GM23338 (cell line): ENCODE data around the gene ST8SIA6. TPM values are rescaled to one million over a fixed set of nuclear protein-coding genes. Genes with fewer than 3 reads are reported as not detected.
A peak's percentile ranks its signal among the peaks of the same experiment; 100 is the strongest.

Source experiments
- ATAC-seq: fragments of 200-7000 bp; cut with Tn5 transposase; 3 replicates; pipeline ENCODE4 v1.9.1; 2020
- DNase-seq: peaks from one replicate; pipeline ENCODE4 v3.0.0-alpha.2; 2015; ENCODE audit warnings: low spot score
- H2AFZ ChIP-seq: fragments of 200-600 bp; sonication (generic); 2 replicates; pipeline ENCODE4 v1.8.0; 2016; ENCODE audit warnings: antibody characterized with exemption, mild to moderate bottlenecking, moderate library complexity
- H3F3A ChIP-seq: fragments of 200-600 bp; sonication (generic); replicated peaks from 2 replicates; pipeline ENCODE4 v1.8.0; 2017; ENCODE audit warnings: antibody characterized with exemption, mixed run types, low read depth
- H3K27ac ChIP-seq: fragments of 200-600 bp; sonication (generic); 2 replicates; pipeline ENCODE4 v1.6.1; 2016; ENCODE audit warnings: low read depth
- H3K27me3 ChIP-seq: fragments of 200-600 bp; sonication (generic); 2 replicates; pipeline ENCODE4 v1.8.0; 2016; ENCODE audit warnings: mild to moderate bottlenecking, mixed run types, moderate library complexity; ENCODE audit not compliant: insufficient read depth
- H3K36me3 ChIP-seq: fragments of 200-600 bp; sonication (generic); 2 replicates; pipeline ENCODE4 v1.8.0; 2016; ENCODE audit warnings: mild to moderate bottlenecking; ENCODE audit not compliant: insufficient read depth
- H3K4me1 ChIP-seq: fragments of 200-600 bp; sonication (generic); 2 replicates; pipeline ENCODE4 v1.8.0; 2016; ENCODE audit warnings: mild to moderate bottlenecking, moderate library complexity; ENCODE audit not compliant: insufficient read depth
- H3K4me2 ChIP-seq: fragments of 200-600 bp; sonication (generic); 2 replicates; pipeline ENCODE4 v1.7.1; 2017; ENCODE audit warnings: mixed run types
- H3K4me3 ChIP-seq: fragments of 200-600 bp; sonication (generic); 2 replicates; pipeline ENCODE4 v1.6.1; 2016; ENCODE audit warnings: mixed run types
- H3K79me2 ChIP-seq: fragments of 200-600 bp; sonication (generic); replicated peaks from 2 replicates; pipeline ENCODE4 v1.8.0; 2017; ENCODE audit warnings: mild to moderate bottlenecking; ENCODE audit not compliant: insufficient read depth
- H3K9me2 ChIP-seq: fragments of 200-600 bp; sonication (generic); 2 replicates; pipeline ENCODE4 v1.8.0; 2017; ENCODE audit not compliant: insufficient read depth
- H4K20me1 ChIP-seq: fragments of 200-600 bp; sonication (generic); replicated peaks from 2 replicates; pipeline ENCODE4 v1.8.0; 2017; ENCODE audit warnings: mild to moderate bottlenecking; ENCODE audit not compliant: insufficient read depth
- H3K27ac Mint-ChIP-seq: 2 replicates; pipeline ENCODE4 v1.8.0; 2020; ENCODE audit warnings: inconsistent platforms, mild to moderate bottlenecking, moderate library complexity, mixed read lengths
- H3K27me3 Mint-ChIP-seq: 3 replicates; pipeline ENCODE4 v1.8.0; 2022; ENCODE audit warnings: low read depth, mild to moderate bottlenecking, moderate library complexity, mixed read lengths, inconsistent platforms; ENCODE audit not compliant: insufficient read depth, poor library complexity
- H3K36me3 Mint-ChIP-seq: 3 replicates; pipeline ENCODE4 v1.8.0; 2021; ENCODE audit warnings: low read depth, mild to moderate bottlenecking, inconsistent platforms, moderate library complexity, mixed read lengths
- H3K4me1 Mint-ChIP-seq: 3 replicates; pipeline ENCODE4 v1.8.0; 2020; ENCODE audit warnings: mild to moderate bottlenecking, inconsistent platforms, mixed read lengths
- H3K4me3 Mint-ChIP-seq: 3 replicates; pipeline ENCODE4 v1.8.0; 2021; ENCODE audit warnings: moderate library complexity, mild to moderate bottlenecking, inconsistent platforms, mixed read lengths
- H3K9me3 Mint-ChIP-seq: 3 replicates; pipeline ENCODE4 v1.8.0; 2020; ENCODE audit warnings: moderate library complexity, mild to moderate bottlenecking, inconsistent platforms, mixed read lengths
- CTCF ChIP-seq, 2 experiments: fragments of 200-600 bp in 1 of 2; sonication (generic) in 1 of 2; conservative IDR thresholded peaks; 2 replicates each; pipeline versions ENCODE4 v1.5.1 to v1.6.1; 2016 to 2017; ENCODE audit warnings: antibody characterized with exemption in 2 of 2, low read depth in 2 of 2, mild to moderate bottlenecking in 2 of 2, moderate library complexity in 1 of 2
- EZH2phosphoT487 ChIP-seq: fragments of 200-600 bp; sonication (generic); IDR thresholded peaks from one replicate; pipeline ENCODE4 v1.8.1; 2018; ENCODE audit warnings: antibody characterized with exemption; ENCODE audit not compliant: unreplicated experiment
- NANOG ChIP-seq: IDR thresholded peaks from 2 replicates; pipeline ENCODE4 v1.6.1; 2016; ENCODE audit warnings: antibody characterized with exemption, borderline replicate concordance
- POLR2AphosphoS5 ChIP-seq: IDR thresholded peaks from 2 replicates; pipeline ENCODE4 v1.6.1; 2016; ENCODE audit warnings: antibody characterized with exemption, low read depth
- REST ChIP-seq: IDR thresholded peaks from one replicate; pipeline ENCODE4 v1.6.1; 2018; ENCODE audit warnings: antibody characterized with exemption; ENCODE audit not compliant: unreplicated experiment
- STAT1 ChIP-seq: IDR thresholded peaks from one replicate; pipeline ENCODE4 v1.6.1; 2016; ENCODE audit warnings: antibody characterized with exemption; ENCODE audit not compliant: unreplicated experiment
- ZNF331 ChIP-seq: fragments of 250-450 bp; sonication (Bioruptor Pico); IDR thresholded peaks from 2 replicates; pipeline ENCODE4 v1.5.0; 2020; ENCODE audit warnings: low read depth, mild to moderate bottlenecking, moderate library complexity
- polyA plus RNA-seq: library from polyadenylated mRNA; unstranded; fragments of >200 nt; fragmentation: Nextera tagmentation; extraction: Ambion mirVana; gene quantifications from 2 replicates; pipeline ENCODE4 v1.2.1, GENCODE V29; 2016
- total RNA-seq: library from RNA; depleted of rRNA; stranded (reverse); fragments of >200 nt; shearing (Covaris generic); gene quantifications from 2 replicates; pipeline ENCODE4 v1.2.3, GENCODE V29; 2014

ST8SIA6 gene
- total and polyA plus RNA-seq, 2 experiments from 2014 or later: 1.6 to 2.3 TPM

- Mint-ChIP-seq H3K4me3 (peak overlapping the region; percentile 75), H3K4me1 (peaks cover 34% of the 10 kb centered on the region), H3K27me3 (peaks cover 27% of the 10 kb centered on the region), H3K9me3 (peaks cover 18% of the 10 kb centered on the region), H3K36me3 (peaks cover 14% of the 10 kb centered on the region), H3K27ac (no peak overlapping the region)
- peaks cover 5% of the 10 kb centered on the region; the same call in 1 of the 2 replicates for H3F3A ChIP-seq
- H3K27ac ChIP-seq: no peak overlapping the region
- peak overlapping the region; percentile 93 for H3K4me2 ChIP-seq
- no peak for ATAC-seq
- no peaks in the 10 kb centered on the region for H3K36me3 ChIP-seq
- H3K79me2 ChIP-seq: no peaks in the 10 kb centered on the region
- peaks cover 47% of the 10 kb centered on the region for H3K4me1 ChIP-seq
- peaks cover 43% of the 10 kb centered on the region for H3K27me3 ChIP-seq
- no peaks in the 10 kb centered on the region for H3K9me2 ChIP-seq
- TF ChIP-seq STAT1 (no peak), ZNF331 (CRISPR knock-in tag) (no peak), POLR2AphosphoS5 (no peak)
- H4K20me1 ChIP-seq: no peaks in the 10 kb centered on the region
- DNase-seq: no peak
- H2AFZ ChIP-seq: 0 out of 2 replicates have a peak overlapping the region, but pooled peaks have one; percentile 95
- H3K4me3 ChIP-seq: peak overlapping the region; percentile 70
These were observed 673 bp upstream of the ST8SIA6 start for GRCh38 chr10:17455015-17455520.

GRCh38 chr10:17453373-17454091 lies 863 bp downstream of the ST8SIA6 start:
- peaks cover 34% of the 10 kb centered on the region for H3K4me1 Mint-ChIP-seq
- no peak overlapping the region for H3K27ac ChIP-seq
- peak overlapping the region; percentile 95 for H2AFZ ChIP-seq
- peaks cover 5% of the 10 kb centered on the region; the same call in 1 of the 2 replicates for H3F3A ChIP-seq
- H3K9me3 Mint-ChIP-seq: peaks cover 28% of the 10 kb centered on the region
- peak overlapping the region; percentile 95 for H3K4me2 ChIP-seq
- H3K4me3 ChIP-seq: peak overlapping the region; percentile 78
- no peaks in the 10 kb centered on the region for H4K20me1 ChIP-seq
- peaks cover 10% of the 10 kb centered on the region; the same call in 1 of the 2 replicates for H3K36me3 ChIP-seq
- H3K4me1 ChIP-seq: peaks cover 47% of the 10 kb centered on the region
- H3K27me3 Mint-ChIP-seq: peaks cover 27% of the 10 kb centered on the region
- peaks cover 43% of the 10 kb centered on the region for H3K27me3 ChIP-seq
- no peaks in the 10 kb centered on the region for H3K79me2 ChIP-seq
- peak overlapping the region; percentile 79 for H3K4me3 Mint-ChIP-seq
- H3K27ac Mint-ChIP-seq: no peak overlapping the region
- DNase-seq (peak; percentile 82), ATAC-seq (peak; percentile 91)
- no peaks in the 10 kb centered on the region for H3K9me2 ChIP-seq
- peaks cover 26% of the 10 kb centered on the region for H3K36me3 Mint-ChIP-seq
- no peak for TF ChIP-seq STAT1
- TF ChIP-seq EZH2phosphoT487: no peak
- TF ChIP-seq NANOG: no peak
- TF ChIP-seq CTCF (conservative IDR thresholded peaks at IDR 0.05; ENCODE audit: low read depth in 2 of 2): no peak
- TF ChIP-seq REST: no peak
